H9 (cell line): ENCODE measurements around the gene IGFBP7. TPM values are rescaled to one million over a fixed set of nuclear protein-coding genes. Genes with fewer than 3 reads are reported as not detected.

Experiments
- DNase-seq: peaks from one replicate; pipeline ENCODE4 v3.0.0-alpha.2; 2017
- H2AFZ ChIP-seq: one replicate; pipeline ENCODE4 v1.6.1; 2013; ENCODE audit warnings: mild to moderate bottlenecking, low read length, control low read depth, moderate library complexity
- H2AK5ac ChIP-seq: 2 replicates; pipeline ENCODE4 v1.6.1; 2013; ENCODE audit warnings: low read length, control low read depth, mixed read lengths; ENCODE audit not compliant: insufficient read length
- H2BK120ac ChIP-seq: one replicate; pipeline ENCODE4 v1.6.1; 2013; ENCODE audit warnings: low read depth, mild to moderate bottlenecking, low read length, control low read depth, inconsistent platforms; ENCODE audit not compliant: poor library complexity, severe bottlenecking
- H2BK12ac ChIP-seq: 2 replicates; pipeline ENCODE4 v1.6.1; 2013; ENCODE audit warnings: low read length, control low read depth, mixed read lengths, low read depth; ENCODE audit not compliant: insufficient read length
- H2BK15ac ChIP-seq: 2 replicates; pipeline ENCODE4 v1.6.1; 2013; ENCODE audit warnings: low read depth, low read length, control low read depth
- H2BK20ac ChIP-seq: one replicate; pipeline ENCODE4 v1.6.1; 2013; ENCODE audit warnings: low read depth, mild to moderate bottlenecking, low read length, control low read depth, inconsistent platforms; ENCODE audit not compliant: poor library complexity, severe bottlenecking
- H2BK5ac ChIP-seq: 2 replicates; pipeline ENCODE4 v1.6.1; 2013; ENCODE audit warnings: low read length, control low read depth, mixed read lengths; ENCODE audit not compliant: insufficient read length
- H3K14ac ChIP-seq: 2 replicates; pipeline ENCODE4 v1.6.1; 2013; ENCODE audit warnings: low read length, control low read depth; ENCODE audit not compliant: insufficient read depth
- H3K18ac ChIP-seq: 2 replicates; pipeline ENCODE4 v1.6.1; 2013; ENCODE audit warnings: low read depth, mild to moderate bottlenecking, mixed read lengths, low read length, control low read depth; ENCODE audit not compliant: insufficient read length
- H3K23ac ChIP-seq: 2 replicates; pipeline ENCODE4 v1.6.1; 2013; ENCODE audit warnings: low read length, control low read depth, mixed read lengths, low read depth; ENCODE audit not compliant: insufficient read length
- H3K23me2 ChIP-seq: 2 replicates; pipeline ENCODE4 v1.6.1; 2013; ENCODE audit warnings: low read depth, mild to moderate bottlenecking, mixed read lengths, low read length, control low read depth; ENCODE audit not compliant: insufficient read length, poor library complexity, severe bottlenecking
- H3K27ac ChIP-seq: 2 replicates; pipeline ENCODE4 v1.5.1; 2013; ENCODE audit warnings: low read length, control low read depth, mixed read lengths, low read depth; ENCODE audit not compliant: insufficient read length
- H3K27me3 ChIP-seq: 2 replicates; pipeline ENCODE4 v1.6.1; 2013; ENCODE audit warnings: low read length, control low read depth, inconsistent platforms; ENCODE audit not compliant: insufficient read depth
- H3K4ac ChIP-seq: 2 replicates; pipeline ENCODE4 v1.6.1; 2013; ENCODE audit warnings: low read depth, mild to moderate bottlenecking, control low read depth, inconsistent platforms, low read length, moderate library complexity
- H3K4me1 ChIP-seq: 2 replicates; pipeline ENCODE4 v1.6.1; 2013; ENCODE audit warnings: low read length, control low read depth, inconsistent platforms; ENCODE audit not compliant: insufficient read depth
- H3K4me2 ChIP-seq: 2 replicates; pipeline ENCODE4 v1.6.1; 2013; ENCODE audit warnings: low read length, control low read depth, mixed read lengths; ENCODE audit not compliant: insufficient read length, insufficient read depth
- H3K56ac ChIP-seq: 2 replicates; pipeline ENCODE4 v1.6.1; 2013; ENCODE audit warnings: low read depth, mild to moderate bottlenecking, mixed read lengths, low read length, control low read depth; ENCODE audit not compliant: insufficient read length
- H3K79me1 ChIP-seq: 2 replicates; pipeline ENCODE4 v1.6.1; 2013; ENCODE audit warnings: low read depth, mild to moderate bottlenecking, moderate library complexity, low read length, control low read depth, inconsistent platforms; ENCODE audit not compliant: insufficient read depth, poor library complexity, severe bottlenecking
- H3K79me2 ChIP-seq: 2 replicates; pipeline ENCODE4 v1.6.1; 2013; ENCODE audit warnings: low read length, control low read depth, inconsistent platforms; ENCODE audit not compliant: insufficient read depth
- H3K9ac ChIP-seq: 2 replicates; pipeline ENCODE4 v1.6.1; 2013; ENCODE audit warnings: low read length, control low read depth, mixed read lengths; ENCODE audit not compliant: insufficient read length; ENCODE audit errors: extremely low read depth
- H3K9me3 ChIP-seq: one replicate; pipeline ENCODE4 v1.6.1; 2013; ENCODE audit warnings: low read depth, low read length, inconsistent platforms; ENCODE audit not compliant: control insufficient read depth
- H3T11ph ChIP-seq: one replicate; pipeline ENCODE4 v1.6.1; 2013; ENCODE audit warnings: mild to moderate bottlenecking, low read length, control low read depth, inconsistent platforms
- H4K20me1 ChIP-seq: one replicate; pipeline ENCODE4 v1.6.1; 2013; ENCODE audit not compliant: control insufficient read depth, insufficient read length, insufficient read depth
- H4K5ac ChIP-seq: 2 replicates; pipeline ENCODE4 v1.6.1; 2013; ENCODE audit warnings: low read depth, mild to moderate bottlenecking, mixed read lengths, low read length, control low read depth; ENCODE audit not compliant: insufficient read length
- H4K8ac ChIP-seq: replicated peaks from 2 replicates; pipeline ENCODE4 v1.6.1; 2013; ENCODE audit warnings: low read length, control low read depth, mixed read lengths, low read depth; ENCODE audit not compliant: insufficient read length
- H4K91ac ChIP-seq: 2 replicates; pipeline ENCODE4 v1.6.1; 2013; ENCODE audit warnings: low read depth, mild to moderate bottlenecking, moderate library complexity, mixed read lengths, low read length, control low read depth; ENCODE audit not compliant: insufficient read length
- H3K27ac Mint-ChIP-seq, 3 experiments: 2 replicates in 2 of 3; 3 replicates in 1 of 3; pipeline ENCODE4 v1.8.0; 2020 to 2021; ENCODE audit warnings: mixed read lengths in 3 of 3, mild to moderate bottlenecking in 1 of 3, moderate library complexity in 1 of 3
- H3K27me3 Mint-ChIP-seq: 2 replicates; pipeline ENCODE4 v1.8.0; 2021; ENCODE audit warnings: low read depth, mild to moderate bottlenecking, moderate library complexity, mixed read lengths
- H3K36me3 Mint-ChIP-seq, 3 experiments: 2 replicates in 2 of 3; 3 replicates in 1 of 3; pipeline ENCODE4 v1.8.0; 2020 to 2021; ENCODE audit warnings: low read depth in 3 of 3, mixed read lengths in 3 of 3; ENCODE audit not compliant: insufficient read depth in 1 of 3
- H3K4me1 Mint-ChIP-seq, 2 experiments: 2 replicates each; pipeline ENCODE4 v1.8.0; 2020; ENCODE audit warnings: mixed read lengths in 2 of 2
- H3K4me3 Mint-ChIP-seq, 2 experiments: 2 replicates in 1 of 2; 3 replicates in 1 of 2; pipeline ENCODE4 v1.8.0; 2020 to 2021; ENCODE audit warnings: mild to moderate bottlenecking in 2 of 2, mixed read lengths in 2 of 2, moderate library complexity in 1 of 2
- H3K9me3 Mint-ChIP-seq, 2 experiments: 2 replicates in 1 of 2; 3 replicates in 1 of 2; pipeline ENCODE4 v1.8.0; 2020; ENCODE audit warnings: mild to moderate bottlenecking in 2 of 2, mixed read lengths in 2 of 2, moderate library complexity in 1 of 2
- CTCF ChIP-seq: fragments of 200-600 bp; sonication (generic); conservative IDR thresholded peaks from 3 replicates; pipeline ENCODE4 v1.8.0; 2021; ENCODE audit warnings: antibody characterized with exemption, mild to moderate bottlenecking
- WGBS: extraction: QIAGEN DNeasy Blood & Tissue Kit; methylation state at CpG from one replicate; pipeline ENCODE4 v1.1.7; 2013; ENCODE audit warnings: missing lambda C conversion rate, low lambda C conversion rate, mixed read lengths; ENCODE audit not compliant: insufficient read length; ENCODE audit errors: extremely low coverage; 5-methylcytosine and 5-hydroxymethylcytosine counted together
- total RNA-seq: library from RNA; stranded (reverse); gene quantifications from 2 replicates; pipeline ENCODE4 v1.2.1, GENCODE V29; 2021

Gene IGFBP7
- total RNA-seq, 1 experiment from 2014 or later: 0.37 TPM

DNA sequence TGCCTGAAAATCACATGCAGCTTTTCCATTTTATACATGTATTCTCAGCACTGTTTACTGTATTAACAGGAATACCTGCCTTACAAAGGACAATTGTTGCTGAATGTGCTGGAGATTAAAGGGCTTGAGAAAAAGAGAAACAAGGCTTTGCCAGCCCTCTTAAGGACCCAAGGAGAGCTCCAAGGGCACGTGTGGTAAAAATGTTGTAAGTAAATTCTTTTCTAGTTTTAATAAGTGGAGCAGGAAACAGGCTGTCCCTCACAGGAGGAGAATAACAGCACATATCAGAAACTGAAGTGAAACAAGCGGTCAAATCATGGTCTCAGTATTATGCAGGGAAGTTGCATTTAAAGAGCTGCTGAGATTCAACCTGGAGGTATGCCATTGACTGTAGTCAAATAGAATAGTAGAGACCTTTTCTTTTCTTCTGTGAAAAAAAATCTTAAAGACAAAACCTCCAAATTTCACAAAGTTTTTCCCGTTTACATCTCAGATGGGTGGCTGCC is 18.5 kb downstream of the IGFBP7 start:
- WGBS: no CpG with 5 or more reads among the region's 3 CpGs

More for the DNA sequence above, 18.5 kb downstream of the IGFBP7 start:
- no peaks in the 10 kb centered on the region for H3K79me1 ChIP-seq
- no peaks in the 10 kb centered on the region for H3K23me2 ChIP-seq
- H3K4me1 Mint-ChIP-seq: peaks cover 14 to 17% of the 10 kb centered on the region in 2 experiments
- H4K91ac ChIP-seq: no peak overlapping the region
- H2BK15ac ChIP-seq: no peak overlapping the region
- no peaks in the 10 kb centered on the region for H3K27me3 ChIP-seq
- H4K8ac ChIP-seq: no peak overlapping the region
- no peak overlapping the region for H3T11ph ChIP-seq
- peak overlapping the region in 1 of 2 experiments; percentile 24; a peak in 1 of 5 replicates for H3K4me3 Mint-ChIP-seq
- no peak overlapping the region for H2BK120ac ChIP-seq
- no peak overlapping the region for H3K4ac ChIP-seq
- H3K14ac ChIP-seq: no peak overlapping the region
- H3K27ac Mint-ChIP-seq: peak overlapping the region in 1 of 3 experiments; percentile 62; a peak in 2 of 7 replicates
- no peaks in the 10 kb centered on the region; the same call in 1 of the 2 replicates for H3K4me1 ChIP-seq
- H3K27ac ChIP-seq: no peak overlapping the region
- H2BK5ac ChIP-seq: no peak overlapping the region
- H3K9me3 ChIP-seq: no peaks in the 10 kb centered on the region
- H2BK20ac ChIP-seq: no peak overlapping the region
- no peaks in the 10 kb centered on the region for H3K27me3 Mint-ChIP-seq
- H2BK12ac ChIP-seq: no peak overlapping the region
- H3K18ac ChIP-seq: no peak overlapping the region
- H3K79me2 ChIP-seq: 0 out of 2 replicates have a peak, but pooled peaks cover 1% of the 10 kb centered on the region
- H3K36me3 Mint-ChIP-seq: no peaks in the 10 kb centered on the region
- no peaks in the 10 kb centered on the region for H4K20me1 ChIP-seq
- H3K9ac ChIP-seq: no peak overlapping the region
- no peak overlapping the region for H3K23ac ChIP-seq
- no peak overlapping the region for H2AFZ ChIP-seq
- H3K9me3 Mint-ChIP-seq: no peaks in the 10 kb centered on the region; a peak in 1 of 5 replicates
- H3K56ac ChIP-seq: no peak overlapping the region
- peak overlapping the region; percentile 2 for H3K4me2 ChIP-seq
- no peak for TF ChIP-seq CTCF
- H2AK5ac ChIP-seq: no peak overlapping the region
- no peak for DNase-seq
- no peak overlapping the region for H4K5ac ChIP-seq
